Thyroid gland (tissue), 4 donors: ENCODE data around the gene AKR1E2. TPM values are rescaled to one million over a fixed set of nuclear protein-coding genes. Genes with fewer than 3 reads are reported as not detected.

Experiments used
- DNase-seq, 2 donors: peaks; one replicate each; pipeline ENCODE4 v3.0.0-alpha.2; 2019
- H3K27ac ChIP-seq, 3 donors: fragments of 200-600 bp; sonication (generic); 1 replicate in 2 of 3; 2 replicates in 1 of 3; pipeline ENCODE4 v1.5.1; 2016 to 2019; ENCODE audit warnings: mild to moderate bottlenecking in 1 of 3, moderate library complexity in 1 of 3
- H3K27me3 ChIP-seq: fragments of 200-600 bp; sonication (generic); one replicate; pipeline ENCODE4 v1.5.1; 2019
- H3K36me3 ChIP-seq, 2 donors: fragments of 200-600 bp; sonication (generic); one replicate each; pipeline ENCODE4 v1.5.1; 2016 to 2019
- H3K4me1 ChIP-seq, 2 donors: fragments of 200-600 bp; sonication (generic); one replicate each; pipeline ENCODE4 v1.5.1; 2017 to 2019
- H3K4me3 ChIP-seq, 3 donors: fragments of 200-600 bp; sonication (generic); replicated peaks in 1 of 3; 1 replicate in 2 of 3; 2 replicates in 1 of 3; pipeline ENCODE4 v1.5.1; 2016; ENCODE audit warnings: mild to moderate bottlenecking in 1 of 3
- H3K9me3 ChIP-seq: fragments of 200-600 bp; sonication (generic); one replicate; pipeline ENCODE4 v1.5.1; 2017
- CTCF ChIP-seq, 6 experiments: fragments of 200-600 bp in 3 of 6; fragments of 450-650 bp in 3 of 6; sonication (generic) in 3 of 6; IDR thresholded peaks; one replicate each; pipeline ENCODE4 v1.5.1; 2016 to 2019; ENCODE audit warnings: antibody characterized with exemption in 6 of 6, mild to moderate bottlenecking in 2 of 6, inconsistent platforms in 1 of 6, moderate library complexity in 1 of 6
- POLR2A ChIP-seq, 2 donors: fragments of 450-650 bp; IDR thresholded peaks; one replicate each; pipeline ENCODE4 v1.6.1; 2017; ENCODE audit warnings: antibody characterized with exemption in 2 of 2, mild to moderate bottlenecking in 2 of 2, moderate library complexity in 1 of 2
- WGBS, 2 donors: methylation state at CpG; one replicate each; pipeline ENCODE4 v1.1.5; 2017; 5-methylcytosine and 5-hydroxymethylcytosine counted together
- intact Hi-C: fragments of 100-400 bp; cut with DNase I; formaldehyde crosslinking; loops from one replicate; pipeline ENCODE4 v1.15.1; 2023
- total RNA-seq, 4 donors: library from RNA; depleted of rRNA; stranded (reverse); fragments of >200 nt; gene quantifications; one replicate each; pipeline ENCODE4 v1.2.3, GENCODE V29; 2016

The AKR1E2 gene
- total RNA-seq, 4 donors from 2014 or later: 14.4 to 18.5 (median 15.9) TPM

GRCh38 chr10:4892681-4893080 lies 66.7 kb downstream of the AKR1E2 start:
- intact Hi-C loops: no loop called here
- H3K9me3 ChIP-seq: no peaks in the 10 kb centered on the region
- WGBS, 2 donors: 84 to 85% methylated on average over 2 of the region's 2 CpGs
- H3K27me3 ChIP-seq: no peaks in the 10 kb centered on the region
- TF ChIP-seq CTCF (IDR thresholded peaks at IDR 0.05) (no peak), POLR2A (IDR thresholded peaks at IDR 0.05) (no peak)
- no peak overlapping the region for H3K4me3 ChIP-seq
- H3K36me3 ChIP-seq: no peaks in the 10 kb centered on the region
- H3K27ac ChIP-seq: no peak overlapping the region
- no peak for DNase-seq
- no peaks in the 10 kb centered on the region for H3K4me1 ChIP-seq

- WGBS, 2 donors: 96 to 100% methylated on average over 2 of the region's 2 CpGs
- Histone ChIP-seq H3K36me3 (no peaks in the 10 kb centered on the region), H3K4me3 (no peak overlapping the region), H3K4me1 (no peaks in the 10 kb centered on the region), H3K27ac (no peak overlapping the region), H3K9me3 (no peaks in the 10 kb centered on the region), H3K27me3 (no peaks in the 10 kb centered on the region)
- intact Hi-C loops: no loop called here
- TF ChIP-seq POLR2A (IDR thresholded peaks at IDR 0.05) (no peak), CTCF (IDR thresholded peaks at IDR 0.05) (no peak)
- DNase-seq: no peak
Observed at GRCh38 chr10:4894335-4894734, 68.3 kb downstream of the AKR1E2 start.

Other genes with a start within 250 kb of the AKR1E2 start
- 100 to 1,000 TPM in 3 of 4 donors, 10 to 100 TPM in 1; 73.8 to 132 (median 121) TPM for gene AKR1C1, start 137.2 kb downstream of the AKR1E2 start, total RNA-seq
- 10 to 100 TPM; 48.2 to 59.9 (median 53.9) TPM for gene AKR1C2, start 177.7 kb downstream of the AKR1E2 start, total RNA-seq